HG02610 (cell line): ENCODE results near the gene GYPC.
"Not testable (repeated sequence)": the region's sequence is repeated elsewhere in the genome, so short reads cannot be mapped to it uniquely, and the experiment has no call there.

Experiments
- ATAC-seq: cut with Tn5 transposase; IDR thresholded peaks from one replicate; pipeline ENCODE4 v1.9.1; 2021; ENCODE audit warnings: mild to moderate bottlenecking, moderate library complexity; ENCODE audit not compliant: unreplicated experiment

GYPC gene

GRCh38 chr2:126696644-126697520 is 40.9 kb downstream of the GYPC start:
- no peak for ATAC-seq

- no peak for ATAC-seq
Measured at GRCh38 chr2:126698376-126698775, 42.4 kb downstream of the GYPC start.

GRCh38 chr2:126699018-126699417 is 43.1 kb downstream of the GYPC start:
- no peak for ATAC-seq

- ATAC-seq: no peak
Measured at GRCh38 chr2:126699716-126700581, 44.0 kb downstream of the GYPC start.

GRCh38 chr2:126700677-126701076 is 44.7 kb downstream of the GYPC start:
- ATAC-seq: no peak

GRCh38 chr2:126703311-126703710 is 47.4 kb downstream of the GYPC start:
- ATAC-seq: no peak

- ATAC-seq: no peak
Measured at GRCh38 chr2:126704434-126705160, 48.6 kb downstream of the GYPC start.

GRCh38 chr2:126707191-126707590 is 51.2 kb downstream of the GYPC start:
- ATAC-seq: no peak

GRCh38 chr2:126707941-126708340 is 52.0 kb downstream of the GYPC start:
- ATAC-seq: no peak

GRCh38 chr2:126714191-126714965 is 58.4 kb downstream of the GYPC start:
- no peak for ATAC-seq

- no peak for ATAC-seq
Measured at GRCh38 chr2:126715111-126715510, 59.2 kb downstream of the GYPC start.

GRCh38 chr2:126715576-126716406 is 59.8 kb downstream of the GYPC start:
- ATAC-seq: no peak

GRCh38 chr2:126717277-126717676 is 61.3 kb downstream of the GYPC start:
- ATAC-seq: not testable (repeated sequence)

- ATAC-seq: no peak
Measured at GRCh38 chr2:126717928-126718327, 62.0 kb downstream of the GYPC start.

GRCh38 chr2:126719191-126719832 is 63.4 kb downstream of the GYPC start:
- ATAC-seq: no peak

GRCh38 chr2:126719833-126720351 is 63.9 kb downstream of the GYPC start:
- no peak for ATAC-seq

GRCh38 chr2:126720638-126721037 is 64.7 kb downstream of the GYPC start:
- ATAC-seq: peak; percentile 40

- no peak for ATAC-seq
Measured at GRCh38 chr2:126722081-126722480, 66.1 kb downstream of the GYPC start.

GRCh38 chr2:126722546-126722945 is 66.6 kb downstream of the GYPC start:
- no peak for ATAC-seq
